ENCODE data around the gene SIM2.
"Not testable (repeated sequence)": the region's sequence is repeated elsewhere in the genome, so short reads cannot be mapped to it uniquely, and the experiment has no call there.

The SIM2 gene

DNA sequence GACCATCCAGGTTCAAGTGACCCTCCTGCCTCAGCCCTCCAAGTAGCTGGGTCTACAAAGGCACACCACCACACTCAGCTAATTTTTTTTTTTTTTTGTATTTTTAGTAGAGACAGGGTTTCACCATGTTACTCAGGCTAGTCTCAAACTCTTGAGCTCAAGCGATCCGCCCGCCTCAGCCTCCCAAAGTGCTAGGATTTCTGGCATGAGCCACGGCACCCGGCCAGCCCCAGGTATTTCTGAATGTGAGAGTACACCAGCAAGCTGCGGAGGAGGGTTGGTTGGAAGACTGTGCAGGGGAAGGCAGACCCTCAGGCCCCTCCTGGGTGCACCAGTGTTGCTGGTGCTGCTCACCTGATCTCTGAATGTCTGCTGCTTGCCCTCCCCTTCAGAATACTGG, 33.1 kb upstream of the SIM2 start:
- H3K27me3 ChIP-seq (ENCODE audit: control insufficient read depth, insufficient read depth, low read length): peaks cover 7% of the 10 kb centered on the region
- H3K27ac ChIP-seq (ENCODE audit: low read length): no peak overlapping the region
- H3K9me3 ChIP-seq (ENCODE audit: control insufficient read depth, low read depth, low read length): no peaks in the 10 kb centered on the region

GRCh38 chr21:36668713-36669112, 30.2 kb upstream of the SIM2 start:
- no peak overlapping the region for H3K9ac ChIP-seq (ENCODE audit: low read length)
- no peaks in the 10 kb centered on the region for H3K9me3 ChIP-seq (ENCODE audit: control insufficient read depth, low read depth, low read length)
- H3K27me3 ChIP-seq (ENCODE audit: control insufficient read depth, insufficient read depth, low read length): peaks cover 1% of the 10 kb centered on the region
- H3K4me1 ChIP-seq (ENCODE audit: control insufficient read depth, low read depth, low read length): no peaks in the 10 kb centered on the region
- H3K4me3 ChIP-seq (ENCODE audit: low read length): no peak overlapping the region
- no peak overlapping the region for H3K27ac ChIP-seq (ENCODE audit: low read length)
- H3K36me3 ChIP-seq (ENCODE audit: control insufficient read depth, low read depth, low read length): no peaks in the 10 kb centered on the region

More for the DNA sequence above, 33.1 kb upstream of the SIM2 start:
- H3K4me1 ChIP-seq (ENCODE audit: control insufficient read depth, low read depth, low read length): no peaks in the 10 kb centered on the region
- no peak overlapping the region for H3K4me3 ChIP-seq (ENCODE audit: low read length)
- H3K36me3 ChIP-seq (ENCODE audit: control insufficient read depth, low read depth, low read length): no peaks in the 10 kb centered on the region
- H3K9ac ChIP-seq (ENCODE audit: low read length): no peak overlapping the region

DNA sequence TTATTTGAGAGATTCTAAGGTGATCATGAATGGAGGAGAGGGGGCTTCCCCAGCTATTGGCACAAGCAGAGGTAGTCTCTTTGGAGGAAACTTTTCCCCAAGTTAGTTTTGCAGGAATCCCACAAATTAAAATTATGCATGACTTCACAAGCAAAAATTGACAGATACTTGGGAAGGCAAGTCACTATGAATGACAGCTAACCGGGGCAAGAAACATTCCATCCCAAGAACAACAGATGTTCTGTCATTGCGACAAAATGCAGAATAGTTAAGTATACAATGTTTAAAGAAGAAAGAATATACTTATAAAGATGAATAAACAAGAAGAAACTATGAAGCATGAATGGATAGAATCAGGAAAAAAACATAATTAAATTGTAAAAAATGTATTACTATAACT, 27.1 kb upstream of the SIM2 start:
- Histone ChIP-seq H3K36me3 (ENCODE audit: control insufficient read depth, low read depth, low read length) (no peaks in the 10 kb centered on the region), H3K4me1 (ENCODE audit: control insufficient read depth, low read depth, low read length) (peaks cover 11% of the 10 kb centered on the region), H3K9ac (ENCODE audit: low read length) (no peak overlapping the region), H3K27ac (ENCODE audit: low read length) (no peak overlapping the region), H3K27me3 (ENCODE audit: control insufficient read depth, insufficient read depth, low read length) (peaks cover 7% of the 10 kb centered on the region), H3K9me3 (ENCODE audit: control insufficient read depth, low read depth, low read length) (no peaks in the 10 kb centered on the region), H3K4me3 (ENCODE audit: low read length) (no peak overlapping the region)

GRCh38 chr21:36672296-36672695, 26.6 kb upstream of the SIM2 start:
- not testable (repeated sequence) for H3K9ac ChIP-seq (ENCODE audit: low read length); H3K36me3 ChIP-seq (ENCODE audit: control insufficient read depth, low read depth, low read length); H3K9me3 ChIP-seq (ENCODE audit: control insufficient read depth, low read depth, low read length); H3K27ac ChIP-seq (ENCODE audit: low read length); H3K4me3 ChIP-seq (ENCODE audit: low read length)
- peaks cover 12% of the 10 kb centered on the region for H3K27me3 ChIP-seq (ENCODE audit: control insufficient read depth, insufficient read depth, low read length)
- peaks cover 12% of the 10 kb centered on the region for H3K4me1 ChIP-seq (ENCODE audit: control insufficient read depth, low read depth, low read length)

GRCh38 chr21:36672737-36673136, 26.2 kb upstream of the SIM2 start:
- Histone ChIP-seq H3K4me3 (ENCODE audit: low read length) (no peak overlapping the region), H3K27me3 (ENCODE audit: control insufficient read depth, insufficient read depth, low read length) (peaks cover 16% of the 10 kb centered on the region), H3K27ac (ENCODE audit: low read length) (no peak overlapping the region), H3K36me3 (ENCODE audit: control insufficient read depth, low read depth, low read length) (no peaks in the 10 kb centered on the region), H3K9ac (ENCODE audit: low read length) (no peak overlapping the region), H3K9me3 (ENCODE audit: control insufficient read depth, low read depth, low read length) (no peaks in the 10 kb centered on the region), H3K4me1 (ENCODE audit: control insufficient read depth, low read depth, low read length) (peaks cover 12% of the 10 kb centered on the region)

DNA sequence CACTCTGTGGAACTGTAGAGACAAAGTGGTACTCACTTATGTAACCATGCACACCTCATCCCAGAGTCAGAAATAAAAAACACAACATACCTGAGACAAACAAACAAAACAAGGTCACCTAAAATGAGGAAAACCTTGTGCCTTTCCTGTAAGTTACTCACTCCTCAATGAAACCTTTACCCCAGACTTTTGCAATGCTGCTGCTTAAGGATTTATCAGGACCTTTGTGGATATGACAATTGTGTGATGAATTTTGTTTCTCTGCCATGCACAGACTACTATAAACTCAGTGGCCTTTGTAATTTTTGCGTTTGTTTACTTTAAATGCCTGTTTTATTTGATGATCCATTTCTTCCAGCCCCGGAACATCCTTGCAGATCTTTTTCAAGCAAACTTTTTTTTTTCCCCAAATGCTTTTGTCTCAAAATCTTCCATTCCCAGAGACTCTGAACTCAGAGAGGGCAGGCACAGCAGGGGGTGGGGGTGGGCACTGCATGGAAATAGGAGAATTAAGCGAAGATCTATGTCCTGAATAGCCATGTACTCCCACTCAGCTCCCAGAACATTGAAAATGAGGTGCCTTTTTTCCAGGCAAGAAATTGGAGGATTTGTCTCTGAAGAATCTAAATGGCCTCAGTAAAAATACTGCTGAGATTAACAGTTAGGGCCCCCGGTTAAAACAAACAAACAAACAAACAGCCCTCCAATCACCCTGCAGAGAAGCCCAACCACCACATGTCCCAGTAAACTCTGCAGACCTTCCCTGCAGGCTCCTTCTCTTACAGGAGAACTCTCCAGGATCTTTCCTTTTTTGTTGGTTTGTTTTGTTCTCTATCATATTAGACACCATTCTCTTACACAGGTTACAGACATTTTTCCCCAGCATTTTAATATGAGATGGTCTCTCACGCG, 22.6 kb upstream of the SIM2 start:
- H3K9ac ChIP-seq (ENCODE audit: low read length): no peak overlapping the region
- H3K4me1 ChIP-seq (ENCODE audit: control insufficient read depth, low read depth, low read length): peaks cover 12% of the 10 kb centered on the region
- H3K9me3 ChIP-seq (ENCODE audit: control insufficient read depth, low read depth, low read length): no peaks in the 10 kb centered on the region
- no peaks in the 10 kb centered on the region for H3K36me3 ChIP-seq (ENCODE audit: control insufficient read depth, low read depth, low read length)
- H3K4me3 ChIP-seq (ENCODE audit: low read length): no peak overlapping the region
- H3K27me3 ChIP-seq (ENCODE audit: control insufficient read depth, insufficient read depth, low read length): peaks cover 31% of the 10 kb centered on the region
- no peak overlapping the region for H3K27ac ChIP-seq (ENCODE audit: low read length)

GRCh38 chr21:36677443-36677842, 21.5 kb upstream of the SIM2 start:
- H3K9ac ChIP-seq (ENCODE audit: low read length): no peak overlapping the region
- no peaks in the 10 kb centered on the region for H3K36me3 ChIP-seq (ENCODE audit: control insufficient read depth, low read depth, low read length)
- peaks cover 12% of the 10 kb centered on the region for H3K4me1 ChIP-seq (ENCODE audit: control insufficient read depth, low read depth, low read length)
- H3K4me3 ChIP-seq (ENCODE audit: low read length): no peak overlapping the region
- no peak overlapping the region for H3K27ac ChIP-seq (ENCODE audit: low read length)
- H3K9me3 ChIP-seq (ENCODE audit: control insufficient read depth, low read depth, low read length): no peaks in the 10 kb centered on the region
- H3K27me3 ChIP-seq (ENCODE audit: control insufficient read depth, insufficient read depth, low read length): peaks cover 31% of the 10 kb centered on the region

DNA sequence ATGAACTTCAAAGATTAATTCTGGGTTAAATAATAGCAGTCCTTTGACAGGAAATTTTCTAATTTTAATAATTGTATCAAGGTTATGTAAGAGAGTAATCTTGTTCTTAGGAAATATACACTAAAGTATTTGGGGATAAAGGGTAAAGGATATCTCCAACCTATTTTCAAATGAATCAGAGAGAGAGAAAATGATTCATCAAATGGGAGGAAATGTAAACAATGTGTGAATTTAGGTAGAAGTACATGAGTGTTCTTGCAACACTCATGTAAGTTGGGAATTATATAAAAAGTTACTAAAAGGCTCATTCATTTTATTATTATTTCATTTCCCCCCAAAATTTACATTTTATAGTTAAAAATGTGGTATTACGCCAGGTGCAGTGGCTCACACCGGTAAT, 20.4 kb upstream of the SIM2 start:
- H3K9me3 ChIP-seq (ENCODE audit: control insufficient read depth, low read depth, low read length): no peaks in the 10 kb centered on the region
- H3K4me3 ChIP-seq (ENCODE audit: low read length): no peak overlapping the region
- no peak overlapping the region for H3K27ac ChIP-seq (ENCODE audit: low read length)
- no peak overlapping the region for H3K9ac ChIP-seq (ENCODE audit: low read length)
- H3K27me3 ChIP-seq (ENCODE audit: control insufficient read depth, insufficient read depth, low read length): peaks cover 31% of the 10 kb centered on the region
- peaks cover 12% of the 10 kb centered on the region for H3K4me1 ChIP-seq (ENCODE audit: control insufficient read depth, low read depth, low read length)
- H3K36me3 ChIP-seq (ENCODE audit: control insufficient read depth, low read depth, low read length): no peaks in the 10 kb centered on the region

GRCh38 chr21:36681117-36681631, 17.7 kb upstream of the SIM2 start:
- no peak overlapping the region for H3K27ac ChIP-seq (ENCODE audit: low read length)
- peaks cover 8% of the 10 kb centered on the region for H3K4me1 ChIP-seq (ENCODE audit: control insufficient read depth, low read depth, low read length)
- H3K4me3 ChIP-seq (ENCODE audit: low read length): no peak overlapping the region
- no peak overlapping the region for H3K9ac ChIP-seq (ENCODE audit: low read length)
- H3K36me3 ChIP-seq (ENCODE audit: control insufficient read depth, low read depth, low read length): no peaks in the 10 kb centered on the region
- H3K9me3 ChIP-seq (ENCODE audit: control insufficient read depth, low read depth, low read length): no peaks in the 10 kb centered on the region
- peaks cover 44% of the 10 kb centered on the region for H3K27me3 ChIP-seq (ENCODE audit: control insufficient read depth, insufficient read depth, low read length)

GRCh38 chr21:36684957-36685714, 13.8 kb upstream of the SIM2 start:
- Histone ChIP-seq H3K9me3 (ENCODE audit: control insufficient read depth, low read depth, low read length) (no peaks in the 10 kb centered on the region), H3K36me3 (ENCODE audit: control insufficient read depth, low read depth, low read length) (no peaks in the 10 kb centered on the region), H3K9ac (ENCODE audit: low read length) (no peak overlapping the region), H3K27ac (ENCODE audit: low read length) (no peak overlapping the region), H3K4me3 (ENCODE audit: low read length) (no peak overlapping the region), H3K4me1 (ENCODE audit: control insufficient read depth, low read depth, low read length) (no peaks in the 10 kb centered on the region), H3K27me3 (ENCODE audit: control insufficient read depth, insufficient read depth, low read length) (peaks cover 47% of the 10 kb centered on the region)

- no peak overlapping the region for H3K27ac ChIP-seq (ENCODE audit: low read length)
- no peak overlapping the region for H3K4me3 ChIP-seq (ENCODE audit: low read length)
- peaks cover 64% of the 10 kb centered on the region for H3K27me3 ChIP-seq (ENCODE audit: control insufficient read depth, insufficient read depth, low read length)
- H3K9ac ChIP-seq (ENCODE audit: low read length): no peak overlapping the region
- H3K9me3 ChIP-seq (ENCODE audit: control insufficient read depth, low read depth, low read length): no peaks in the 10 kb centered on the region
- H3K4me1 ChIP-seq (ENCODE audit: control insufficient read depth, low read depth, low read length): no peaks in the 10 kb centered on the region
- no peaks in the 10 kb centered on the region for H3K36me3 ChIP-seq (ENCODE audit: control insufficient read depth, low read depth, low read length)
Observed at GRCh38 chr21:36686955-36687354, 12.0 kb upstream of the SIM2 start.
